ENCODE results near the gene MGA. TPM values are rescaled to one million over a fixed set of nuclear protein-coding genes. Genes with fewer than 3 reads are reported as not detected.

MGA gene
- total and polyA plus RNA-seq, 8 donors: 2.1 to 75.2 (median 21.4) TPM

DNA sequence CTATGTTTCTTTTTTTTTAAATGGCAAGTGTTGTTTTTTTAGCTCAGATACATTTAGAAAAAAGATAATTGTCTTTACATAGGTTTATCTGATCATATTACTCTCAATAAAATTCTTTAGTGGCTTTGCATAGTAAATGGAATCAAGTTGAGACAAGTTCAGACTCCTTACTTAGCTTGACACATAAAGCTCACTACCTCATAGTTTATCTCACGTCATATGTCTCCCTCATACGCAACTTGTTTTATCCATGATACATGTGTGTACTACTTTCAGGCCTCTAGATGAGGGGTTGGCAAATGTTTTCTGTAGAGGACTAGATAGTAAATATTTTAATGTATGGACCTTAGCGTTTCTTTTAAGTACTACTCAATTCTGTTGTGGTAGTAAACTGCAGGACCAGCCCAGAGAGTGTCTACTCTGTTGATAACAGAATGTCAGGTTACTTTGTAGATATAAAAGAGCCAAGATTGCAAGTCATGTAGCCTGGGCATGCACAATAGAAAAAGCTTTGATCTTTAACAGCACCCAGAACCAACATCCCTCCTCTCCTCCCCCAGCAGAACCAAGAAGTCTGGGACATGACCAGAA is 28.2 kb upstream of the MGA start:
- intact Hi-C loops (cut with DNase I; ENCODE audit: low total_unique reads): no loop called here
- Histone ChIP-seq H3K4me1 (peaks cover 10 to 30% (median 19%) of the 10 kb centered on the region in 4 donors), H3K9me3 (no peaks in the 10 kb centered on the region), H3K27ac (peak overlapping the region in 2 of 5 donors; percentile 28 to 33), H3K4me3 (no peak overlapping the region), H3K27me3 (no peaks in the 10 kb centered on the region), H3K36me3 (no peaks in the 10 kb centered on the region)
- WGBS, 5 donors: 50 to 70% (median 62%) methylated on average over 3 of the region's 3 CpGs
- TF ChIP-seq EP300 (IDR thresholded peaks at IDR 0.05) (no peak), POLR2AphosphoS5 (IDR thresholded peaks at IDR 0.05) (no peak), CTCF (IDR thresholded peaks at IDR 0.05) (no peak)
- DNase-seq: no peak

GRCh38 chr15:41633609-41634008 is 26.6 kb upstream of the MGA start:
- no peaks in the 10 kb centered on the region for H3K9me3 ChIP-seq
- no peaks in the 10 kb centered on the region for H3K27me3 ChIP-seq
- peaks cover 10 to 30% (median 19%) of the 10 kb centered on the region in 4 donors for H3K4me1 ChIP-seq
- no peak overlapping the region for H3K4me3 ChIP-seq
- H3K36me3 ChIP-seq: no peaks in the 10 kb centered on the region
- no peak overlapping the region for H3K27ac ChIP-seq
- DNase-seq: no peak
- no peak for TF ChIP-seq POLR2AphosphoS5 (IDR thresholded peaks at IDR 0.05)
- TF ChIP-seq CTCF (IDR thresholded peaks at IDR 0.05): no peak
- TF ChIP-seq EP300 (IDR thresholded peaks at IDR 0.05): no peak
- TF ChIP-seq POLR2A (IDR thresholded peaks at IDR 0.05): no peak
- intact Hi-C loops (cut with DNase I; ENCODE audit: low total_unique reads): no loop called here
- WGBS, 5 donors: 73 to 84% (median 78%) methylated on average over 4 of the region's 4 CpGs

GRCh38 chr15:41634072-41634626 is 26.1 kb upstream of the MGA start:
- Histone ChIP-seq H3K36me3 (no peaks in the 10 kb centered on the region), H3K27ac (no peak overlapping the region), H3K27me3 (no peaks in the 10 kb centered on the region), H3K9me3 (no peaks in the 10 kb centered on the region), H3K4me3 (no peak overlapping the region), H3K4me1 (peaks cover 10 to 30% (median 19%) of the 10 kb centered on the region in 4 donors)
- 30 to 47% (median 35%) methylated on average over 1 of the region's 1 CpG for WGBS, 5 donors
- no peak for DNase-seq
- TF ChIP-seq POLR2A (IDR thresholded peaks at IDR 0.05): no peak
- no peak for TF ChIP-seq POLR2AphosphoS5 (IDR thresholded peaks at IDR 0.05)
- TF ChIP-seq CTCF (IDR thresholded peaks at IDR 0.05): no peak
- TF ChIP-seq EP300 (IDR thresholded peaks at IDR 0.05): no peak
- intact Hi-C loops (cut with DNase I; ENCODE audit: low total_unique reads): no loop called here

GRCh38 chr15:41637086-41637485 is 23.1 kb upstream of the MGA start:
- DNase-seq: no peak
- Histone ChIP-seq H3K4me3 (no peak overlapping the region), H3K4me1 (peaks cover 10 to 28% (median 13%) of the 10 kb centered on the region in 4 donors), H3K27ac (no peak overlapping the region), H3K36me3 (no peaks in the 10 kb centered on the region), H3K27me3 (no peaks in the 10 kb centered on the region), H3K9me3 (no peaks in the 10 kb centered on the region)
- TF ChIP-seq EP300 (IDR thresholded peaks at IDR 0.05): no peak
- no peak for TF ChIP-seq POLR2AphosphoS5 (IDR thresholded peaks at IDR 0.05)
- intact Hi-C loops (cut with DNase I; ENCODE audit: low total_unique reads): no loop called here
- 88 to 97% (median 92%) methylated on average over 2 of the region's 2 CpGs for WGBS, 5 donors

DNA sequence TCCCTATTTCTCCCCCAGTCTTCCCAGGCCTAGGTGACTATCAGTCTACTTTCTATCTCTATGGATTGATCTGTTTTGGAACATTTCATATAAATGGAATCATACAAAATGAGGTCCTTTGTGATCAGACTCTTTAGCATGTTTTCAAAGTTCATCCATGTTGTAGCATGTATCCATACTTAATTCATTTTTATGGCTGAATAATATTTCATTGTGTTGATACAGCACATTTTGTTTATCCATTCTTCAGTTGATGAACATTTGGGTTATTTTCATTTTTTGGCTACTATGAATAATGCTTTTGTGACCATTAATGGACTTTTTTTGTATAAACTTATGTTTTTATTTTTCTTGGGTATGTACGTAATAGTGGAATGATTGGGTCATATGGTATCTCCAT is 19.2 kb upstream of the MGA start:
- TF ChIP-seq CTCF (IDR thresholded peaks at IDR 0.05) (no peak), POLR2A (IDR thresholded peaks at IDR 0.05) (no peak), EP300 (IDR thresholded peaks at IDR 0.05) (no peak), POLR2AphosphoS5 (IDR thresholded peaks at IDR 0.05) (no peak)
- 94 to 100% (median 100%) methylated on average over 1 of the region's 1 CpG for WGBS, 5 donors
- H3K36me3 ChIP-seq: no peaks in the 10 kb centered on the region
- no peak overlapping the region for H3K27ac ChIP-seq
- H3K4me3 ChIP-seq: no peak overlapping the region
- H3K9me3 ChIP-seq: no peaks in the 10 kb centered on the region
- intact Hi-C loops (cut with DNase I; ENCODE audit: low total_unique reads): no loop called here
- H3K27me3 ChIP-seq: no peaks in the 10 kb centered on the region
- DNase-seq: no peak
- H3K4me1 ChIP-seq: no peaks in the 10 kb centered on the region

Measured in stomach (tissue), 9 donors.